RPMI7951 (cell line): Measurements from ENCODE around the gene NBEA. TPM values are rescaled to one million over a fixed set of nuclear protein-coding genes. Genes with fewer than 3 reads are reported as not detected.
A peak's percentile ranks its signal among the peaks of the same experiment; 100 is the strongest.

ENCODE experiments used
- DNase-seq: peaks from one replicate; pipeline ENCODE4 v3.0.0-alpha.2; 2012; ENCODE audit warnings: low read depth
- total RNA-seq: library from RNA; depleted of rRNA; stranded (reverse); fragments of >200 nt; shearing (Covaris generic); gene quantifications from 2 replicates; pipeline ENCODE4 v1.2.3, GENCODE V29; 2014

The NBEA gene
- total RNA-seq, 1 experiment from 2014 or later, result 2.5 TPM

- DNase-seq, result peak; percentile 38
These were observed 222.4 kb downstream of the NBEA start for GRCh38 chr13:35164324-35164932.

- no peak for DNase-seq
These were observed 223.1 kb downstream of the NBEA start for GRCh38 chr13:35165205-35165604.

DNA sequence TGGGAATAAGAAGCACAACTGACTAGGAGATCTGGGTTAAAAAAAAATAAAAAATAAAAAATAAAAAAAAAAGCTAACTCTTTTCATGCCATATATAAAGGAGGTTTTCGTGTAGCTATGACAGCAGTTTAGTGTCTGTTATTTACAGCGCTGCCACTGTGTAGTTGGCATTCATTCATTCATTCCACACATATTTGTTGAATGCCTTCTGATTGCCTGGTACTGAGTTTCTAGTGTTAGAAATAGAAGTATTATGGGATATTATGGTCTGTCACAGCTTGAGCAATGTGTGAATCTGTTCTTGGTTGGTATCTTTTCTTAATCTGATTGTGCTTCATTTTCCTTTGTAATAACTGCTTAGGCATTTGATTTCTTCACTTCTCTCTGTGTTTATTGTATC, 237.4 kb downstream of the NBEA start:
- DNase-seq, result peak; percentile 30

DNA sequence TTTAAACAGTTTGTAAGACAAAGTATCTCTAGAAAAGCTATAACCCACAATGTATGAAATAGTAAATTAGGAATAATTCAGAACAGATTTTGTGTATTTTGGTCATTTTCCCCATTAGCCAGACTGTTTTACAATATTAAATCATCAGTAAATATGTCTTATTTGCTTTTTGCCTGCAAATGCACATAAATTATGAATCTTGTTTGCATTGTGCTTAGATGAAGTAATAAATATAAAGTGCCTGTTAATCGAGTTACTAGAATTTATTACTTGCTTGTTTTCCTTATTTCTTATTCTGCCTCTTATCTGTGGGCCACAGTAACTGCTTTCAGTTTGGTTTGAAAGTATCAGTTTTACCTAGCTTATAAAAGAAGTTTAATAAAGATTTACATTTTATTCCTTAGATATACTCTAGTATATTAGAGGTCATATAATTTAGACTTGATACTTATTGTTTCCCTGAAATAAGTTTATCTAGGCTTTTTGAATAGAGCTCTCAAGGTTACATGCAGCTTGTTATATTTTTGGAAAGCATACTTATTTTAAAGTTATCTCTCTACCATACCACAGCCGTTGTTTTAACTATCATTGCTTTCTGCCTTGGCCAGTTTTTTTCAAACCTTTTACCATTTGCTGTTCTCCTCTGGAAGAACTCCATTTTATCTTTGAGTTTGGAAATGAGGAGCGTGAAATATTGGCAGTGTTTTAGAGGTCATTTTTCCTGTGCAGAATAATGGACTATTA, 238.0 kb downstream of the NBEA start:
- DNase-seq, result no peak

DNA sequence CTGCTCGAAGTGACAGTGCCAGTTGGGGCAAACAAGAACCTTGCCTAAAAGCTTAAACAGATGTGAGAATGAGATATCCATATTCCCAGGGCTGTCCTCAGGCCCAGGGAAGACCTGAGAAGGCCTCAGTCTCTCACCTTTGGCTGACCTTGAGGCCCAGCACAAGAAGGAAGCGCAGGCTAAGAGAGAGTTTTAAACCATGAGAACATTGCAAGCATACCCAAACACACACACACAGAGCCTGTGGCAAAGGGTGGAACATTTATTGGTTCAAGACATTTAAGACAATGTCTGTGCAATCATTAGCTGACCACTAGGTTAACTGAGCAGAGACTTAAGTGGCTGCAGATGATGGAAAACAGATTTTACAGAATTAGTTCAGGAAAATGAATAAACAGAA, 248.2 kb downstream of the NBEA start:
- no peak for DNase-seq

DNA sequence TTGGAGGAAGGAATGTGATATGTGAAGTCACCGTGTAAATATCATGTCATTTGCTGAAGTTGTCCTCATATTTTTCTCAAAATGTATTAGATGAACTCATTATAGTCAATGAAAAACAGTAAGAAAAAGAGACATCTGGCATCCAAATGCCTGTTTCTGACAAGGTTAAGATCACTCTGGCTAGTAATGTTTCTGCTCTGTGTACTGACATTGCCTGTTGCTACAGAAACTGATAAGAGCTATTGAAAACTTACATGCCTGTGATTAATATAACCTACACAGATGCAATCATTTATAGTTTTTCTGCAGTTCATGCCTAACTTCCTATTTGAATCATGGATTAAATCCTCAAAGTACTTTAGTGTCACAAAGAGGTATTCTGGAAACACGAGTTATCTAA, 249.8 kb downstream of the NBEA start:
- peak; percentile 5 for DNase-seq

GRCh38 chr13:35198613-35199200, 256.6 kb downstream of the NBEA start:
- DNase-seq, result no peak

GRCh38 chr13:35208587-35208986, 266.5 kb downstream of the NBEA start:
- DNase-seq, result no peak

DNA sequence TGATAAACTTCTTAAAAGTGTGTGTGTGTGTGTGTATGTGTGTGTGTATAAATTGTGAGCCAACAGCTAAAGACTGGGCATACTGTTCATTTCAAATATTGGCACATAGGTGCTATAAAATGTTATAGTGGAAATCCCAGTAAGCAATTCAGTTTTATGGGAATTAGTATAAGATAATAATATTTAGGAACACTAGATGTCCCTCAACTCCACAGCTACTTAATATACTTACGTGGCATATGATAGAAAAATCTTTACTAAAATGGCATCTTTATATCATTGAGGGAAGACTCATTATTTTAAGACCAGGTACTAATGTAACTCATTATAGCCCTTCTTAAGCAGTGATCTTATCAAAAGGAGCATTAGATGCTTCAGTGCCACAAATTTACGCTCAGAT, 268.2 kb downstream of the NBEA start:
- no peak for DNase-seq

DNA sequence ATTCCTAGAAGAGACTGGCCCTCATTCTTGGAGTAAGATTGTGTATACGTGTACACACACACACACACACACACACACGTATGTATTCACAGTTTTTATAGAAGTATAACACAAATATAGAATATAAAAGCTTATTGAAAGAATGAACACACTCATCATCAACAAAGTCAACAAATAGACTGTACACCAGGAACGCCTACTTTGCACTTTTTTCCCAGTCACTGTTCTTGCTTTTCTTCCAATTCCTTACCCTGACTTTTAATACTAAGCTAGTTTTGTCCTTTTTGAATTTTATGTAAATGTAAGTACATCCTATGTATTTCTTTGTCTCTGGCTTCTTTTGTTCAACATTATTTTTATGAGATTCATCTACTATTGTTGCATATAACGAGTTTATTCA, 269.9 kb downstream of the NBEA start:
- no peak for DNase-seq

DNA sequence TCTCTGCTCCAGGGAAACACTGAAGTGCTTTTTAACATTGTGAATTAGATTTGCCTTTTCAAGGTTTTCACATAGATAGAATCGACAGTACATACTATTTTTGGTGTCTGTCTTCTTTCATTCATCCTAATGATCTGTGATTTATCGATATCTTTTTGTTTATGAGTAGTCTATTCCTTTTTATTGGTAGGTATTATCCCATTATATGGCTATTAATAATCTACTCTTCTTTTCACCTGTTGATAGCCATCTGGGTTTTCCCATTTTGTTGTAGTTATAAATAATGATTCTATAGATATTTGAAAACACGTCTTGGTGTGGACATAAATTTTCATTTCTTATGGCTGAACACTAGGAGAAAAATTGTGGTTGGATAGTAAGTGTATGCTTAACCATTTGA, 271.8 kb downstream of the NBEA start:
- DNase-seq, result no peak

DNA sequence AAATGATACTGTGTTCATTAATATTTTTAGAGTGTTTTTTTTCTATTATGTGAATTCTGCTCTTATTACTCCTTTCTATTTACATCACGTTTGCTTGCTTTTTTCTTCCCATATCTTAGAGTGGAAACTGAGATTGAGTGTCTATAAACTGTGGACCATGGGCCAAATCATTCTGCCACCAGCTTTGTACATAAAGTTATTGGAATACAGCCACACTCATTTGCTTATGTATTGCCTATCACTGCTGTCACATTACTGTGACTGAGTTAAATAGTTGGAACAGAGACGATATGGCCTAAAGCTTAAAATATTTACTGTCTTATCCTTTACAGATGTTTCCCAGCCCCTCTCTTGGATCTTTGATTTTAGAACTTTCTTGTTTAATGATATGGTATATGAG, 274.1 kb downstream of the NBEA start:
- DNase-seq, result no peak

DNA sequence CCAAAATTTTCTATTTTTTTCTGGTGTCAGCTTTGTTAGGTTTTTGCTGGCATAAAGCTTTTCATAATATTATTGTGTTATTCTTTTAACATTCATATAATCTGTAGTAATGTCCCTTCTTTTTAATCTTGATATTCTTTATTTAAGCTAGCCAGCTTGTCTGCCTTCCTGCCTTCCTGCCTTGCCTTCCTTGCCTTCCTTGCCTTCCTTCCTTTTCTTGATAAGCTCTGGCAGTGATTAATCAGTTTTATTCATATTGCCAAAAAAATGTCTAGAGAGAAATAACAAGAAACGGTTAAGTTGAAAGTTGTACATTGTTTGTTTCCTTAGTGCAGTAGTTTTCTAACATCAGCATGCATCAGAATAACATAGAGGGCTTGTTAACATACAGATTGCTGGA, 277.0 kb downstream of the NBEA start:
- no peak for DNase-seq

GRCh38 chr13:35225159-35225558, 283.1 kb downstream of the NBEA start:
- no peak for DNase-seq

DNA sequence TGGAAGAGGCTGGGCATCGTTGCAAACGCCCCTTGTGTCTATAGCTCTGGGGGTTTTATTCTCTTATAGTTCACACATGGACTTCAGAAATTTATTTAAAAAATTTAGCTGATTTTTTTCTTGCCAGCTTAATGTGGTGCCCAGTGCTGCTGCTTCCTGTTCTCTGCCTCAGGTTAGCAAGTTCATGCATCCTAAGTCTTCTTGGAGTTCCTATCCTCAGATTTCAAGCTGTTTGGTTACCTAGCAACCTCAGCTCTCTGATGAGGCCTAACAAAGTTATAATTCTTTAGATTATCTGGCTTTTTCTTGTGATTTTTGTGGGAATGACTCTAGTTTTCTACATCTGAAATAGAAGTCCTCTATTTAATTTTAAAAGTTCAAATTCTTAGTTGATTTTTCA, 283.5 kb downstream of the NBEA start:
- no peak for DNase-seq

GRCh38 chr13:35228536-35228935, 286.5 kb downstream of the NBEA start:
- DNase-seq, result no peak

- no peak for DNase-seq
These were observed 289.4 kb downstream of the NBEA start for GRCh38 chr13:35231426-35231825.

DNA sequence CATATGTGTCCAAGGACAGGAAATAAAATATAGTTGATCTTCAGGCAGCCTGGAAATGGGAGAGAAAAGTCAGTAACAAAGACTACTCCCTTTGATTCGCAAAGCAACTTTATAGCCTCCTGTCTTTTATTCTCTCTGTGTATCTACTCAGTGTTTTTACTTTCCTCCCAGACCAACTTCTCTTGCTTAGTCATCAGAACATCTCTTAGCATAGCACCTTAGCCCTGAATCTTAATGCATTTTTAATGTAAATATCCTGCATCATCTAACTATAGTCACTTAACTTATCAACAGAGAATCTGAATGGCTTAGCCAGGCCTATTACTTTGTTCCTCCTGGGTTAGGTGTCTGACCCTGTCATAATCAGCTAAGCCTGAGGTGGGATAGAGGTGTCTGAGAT, 296.2 kb downstream of the NBEA start:
- DNase-seq, result no peak

GRCh38 chr13:35252536-35253205, 310.6 kb downstream of the NBEA start:
- no peak for DNase-seq

- DNase-seq, result no peak
These were observed 313.2 kb downstream of the NBEA start for GRCh38 chr13:35255241-35255640.

DNA sequence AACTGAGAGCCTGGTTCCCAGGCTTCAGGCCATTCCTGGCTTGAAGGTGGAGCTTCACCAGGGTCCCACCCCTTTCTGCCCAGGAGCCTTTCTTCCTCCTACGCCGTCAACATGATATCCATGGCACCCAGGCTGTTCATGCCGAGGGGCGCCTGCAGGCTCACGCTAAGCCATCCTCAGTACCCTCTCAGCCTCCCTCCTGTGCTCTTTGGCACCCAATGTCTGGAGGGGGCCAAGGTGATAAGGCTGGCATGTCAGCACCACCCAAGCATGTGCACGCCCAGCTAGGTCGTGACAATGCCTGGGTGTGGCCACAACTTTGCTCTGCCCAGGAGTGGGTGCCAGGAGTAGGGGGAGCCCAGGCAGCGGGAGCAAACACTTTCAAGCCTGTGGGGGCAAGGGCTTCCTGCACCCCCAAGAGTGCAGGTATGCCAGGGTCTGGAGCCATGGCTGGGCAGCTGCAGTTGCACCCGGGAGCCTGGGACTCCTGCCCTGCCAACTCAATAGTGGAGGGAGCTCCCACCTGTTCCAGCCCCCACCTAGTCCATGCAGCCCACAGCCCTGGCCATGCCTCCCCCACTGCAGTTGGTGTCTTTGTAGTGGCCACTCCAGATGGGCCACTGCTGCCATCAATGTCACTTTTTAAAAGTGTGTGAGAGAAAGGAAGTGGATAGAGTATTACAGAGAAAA, 314.5 kb downstream of the NBEA start:
- DNase-seq, result no peak

- peak; percentile 39 for DNase-seq
These were observed 318.2 kb downstream of the NBEA start for GRCh38 chr13:35260316-35260715.
